MM.1S (cell line): ENCODE results near the gene MACROD2.

Experiments
- DNase-seq: peaks from one replicate; pipeline ENCODE4 v3.0.0-alpha.2; 2015
- H2AFZ ChIP-seq: fragments of 300-600 bp; sonication (generic); 2 replicates; pipeline ENCODE4 v1.6.0; 2016; ENCODE audit warnings: antibody characterized with exemption, low read length
- H3F3A ChIP-seq: fragments of 300-600 bp; sonication (generic); 2 replicates; pipeline ENCODE4 v1.6.1; 2016; ENCODE audit warnings: mild to moderate bottlenecking, antibody characterized with exemption, low read length, moderate library complexity, mixed read lengths; ENCODE audit not compliant: insufficient read depth
- H3K27ac ChIP-seq: fragments of 300-600 bp; sonication (generic); 2 replicates; pipeline ENCODE4 v1.5.1; 2016; ENCODE audit warnings: mild to moderate bottlenecking, low read length
- H3K27me3 ChIP-seq: fragments of 300-600 bp; sonication (generic); replicated peaks from 2 replicates; pipeline ENCODE4 v1.6.0; 2016; ENCODE audit warnings: low read length; ENCODE audit not compliant: insufficient read depth
- H3K36me3 ChIP-seq: fragments of 300-600 bp; sonication (generic); replicated peaks from 2 replicates; pipeline ENCODE4 v1.6.1; 2016; ENCODE audit warnings: mild to moderate bottlenecking, low read length, mixed read lengths; ENCODE audit not compliant: insufficient read depth
- H3K4me1 ChIP-seq: fragments of 300-600 bp; sonication (generic); 2 replicates; pipeline ENCODE4 v1.6.1; 2016; ENCODE audit warnings: low read length, mixed read lengths
- H3K4me2 ChIP-seq: fragments of 300-600 bp; sonication (generic); 2 replicates; pipeline ENCODE4 v1.6.0; 2016; ENCODE audit warnings: low read depth, low read length
- H3K4me3 ChIP-seq: fragments of 300-600 bp; sonication (generic); 2 replicates; pipeline ENCODE4 v1.5.1; 2016; ENCODE audit warnings: low read length, mixed read lengths
- H3K79me2 ChIP-seq: fragments of 300-600 bp; sonication (generic); 2 replicates; pipeline ENCODE4 v1.6.1; 2016; ENCODE audit warnings: mixed run types, low read length, mixed read lengths
- H3K9ac ChIP-seq: fragments of 300-600 bp; sonication (generic); 2 replicates; pipeline ENCODE4 v1.6.1; 2016; ENCODE audit warnings: low read length, mixed read lengths
- H3K9me2 ChIP-seq: fragments of 300-600 bp; sonication (generic); replicated peaks from 2 replicates; pipeline ENCODE4 v1.6.1; 2016; ENCODE audit warnings: mild to moderate bottlenecking, low read length, mixed read lengths; ENCODE audit not compliant: insufficient read depth
- H3K9me3 ChIP-seq: fragments of 300-600 bp; sonication (generic); replicated peaks from 2 replicates; pipeline ENCODE4 v1.6.1; 2016; ENCODE audit warnings: mild to moderate bottlenecking, low read length, mixed read lengths; ENCODE audit not compliant: insufficient read depth
- H4K20me1 ChIP-seq: fragments of 300-600 bp; sonication (generic); 2 replicates; pipeline ENCODE4 v1.6.1; 2016; ENCODE audit warnings: mild to moderate bottlenecking, low read length, moderate library complexity, mixed read lengths; ENCODE audit not compliant: insufficient read depth
- EZH2 ChIP-seq: fragments of 300-600 bp; sonication (generic); optimal IDR thresholded peaks from 2 replicates; pipeline ENCODE3; 2017; ENCODE audit warnings: low read depth, mild to moderate bottlenecking, antibody characterized with exemption, low read length, mixed read lengths
- EZH2phosphoT487 ChIP-seq: fragments of 300-600 bp; sonication (generic); IDR thresholded peaks from 2 replicates; pipeline ENCODE4 v1.6.1; 2018; ENCODE audit warnings: antibody characterized with exemption, low read length
- TF ChIP-seq, protein P1 (sequence below): fragments of 300-600 bp; sonication (generic); IDR thresholded peaks from 2 replicates; pipeline ENCODE4 v1.5.1; 2016; ENCODE audit warnings: antibody characterized with exemption, low read length, mixed read lengths

MACROD2 gene

DNA sequence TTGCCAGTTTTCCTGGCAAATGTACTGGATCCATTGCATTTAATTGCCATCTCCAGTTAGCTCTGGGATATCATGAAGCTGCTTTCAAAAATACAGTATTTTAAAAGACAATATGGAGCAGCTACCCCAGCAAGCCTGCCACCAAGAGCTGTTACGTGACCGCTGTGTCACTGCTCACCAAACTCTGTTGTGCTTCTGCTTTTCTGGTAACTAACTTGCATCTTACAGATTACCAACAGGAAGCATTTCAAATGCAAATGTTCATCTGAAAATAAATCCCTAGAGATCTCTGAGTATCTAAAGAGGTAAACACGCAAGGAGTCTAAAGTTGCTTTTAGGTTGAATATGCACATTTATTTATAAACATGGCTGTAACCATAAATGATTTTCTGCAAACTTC lies 1569.7 kb downstream of the MACROD2 start:
- H3K9ac ChIP-seq: no peak overlapping the region
- H3F3A ChIP-seq: no peaks in the 10 kb centered on the region
- no peaks in the 10 kb centered on the region for H4K20me1 ChIP-seq
- no peak for TF ChIP-seq EZH2
- TF ChIP-seq, protein P1, sequence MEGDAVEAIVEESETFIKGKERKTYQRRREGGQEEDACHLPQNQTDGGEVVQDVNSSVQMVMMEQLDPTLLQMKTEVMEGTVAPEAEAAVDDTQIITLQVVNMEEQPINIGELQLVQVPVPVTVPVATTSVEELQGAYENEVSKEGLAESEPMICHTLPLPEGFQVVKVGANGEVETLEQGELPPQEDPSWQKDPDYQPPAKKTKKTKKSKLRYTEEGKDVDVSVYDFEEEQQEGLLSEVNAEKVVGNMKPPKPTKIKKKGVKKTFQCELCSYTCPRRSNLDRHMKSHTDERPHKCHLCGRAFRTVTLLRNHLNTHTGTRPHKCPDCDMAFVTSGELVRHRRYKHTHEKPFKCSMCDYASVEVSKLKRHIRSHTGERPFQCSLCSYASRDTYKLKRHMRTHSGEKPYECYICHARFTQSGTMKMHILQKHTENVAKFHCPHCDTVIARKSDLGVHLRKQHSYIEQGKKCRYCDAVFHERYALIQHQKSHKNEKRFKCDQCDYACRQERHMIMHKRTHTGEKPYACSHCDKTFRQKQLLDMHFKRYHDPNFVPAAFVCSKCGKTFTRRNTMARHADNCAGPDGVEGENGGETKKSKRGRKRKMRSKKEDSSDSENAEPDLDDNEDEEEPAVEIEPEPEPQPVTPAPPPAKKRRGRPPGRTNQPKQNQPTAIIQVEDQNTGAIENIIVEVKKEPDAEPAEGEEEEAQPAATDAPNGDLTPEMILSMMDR: no peak
- TF ChIP-seq EZH2phosphoT487: no peak
- no peak for DNase-seq
- H3K79me2 ChIP-seq: no peaks in the 10 kb centered on the region
- H3K4me1 ChIP-seq: no peaks in the 10 kb centered on the region
- H3K27ac ChIP-seq: no peak overlapping the region
- H3K4me2 ChIP-seq: no peak overlapping the region
- H3K9me3 ChIP-seq: no peaks in the 10 kb centered on the region
- no peaks in the 10 kb centered on the region for H3K36me3 ChIP-seq
- no peaks in the 10 kb centered on the region for H3K9me2 ChIP-seq
- H3K4me3 ChIP-seq: no peak overlapping the region
- H2AFZ ChIP-seq: no peak overlapping the region
- H3K27me3 ChIP-seq: no peaks in the 10 kb centered on the region

DNA sequence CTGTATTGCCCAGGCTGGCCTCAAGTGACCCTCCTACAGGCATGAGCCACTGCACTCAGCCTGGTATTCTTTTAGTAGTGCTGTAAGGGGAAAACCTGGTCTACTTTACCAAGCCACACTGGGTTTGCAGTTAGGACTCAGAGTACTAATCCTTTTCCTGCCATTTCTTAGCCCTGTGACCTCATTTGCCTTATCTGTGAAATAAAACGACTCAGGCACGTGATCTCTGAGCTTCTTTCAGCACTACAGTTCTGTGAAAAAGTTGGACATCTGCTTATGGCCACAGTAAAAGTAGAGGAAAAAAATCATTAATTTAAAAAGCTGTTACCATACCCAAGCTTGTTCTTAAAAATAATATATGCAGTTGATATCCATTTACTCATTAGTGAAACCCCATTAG lies 1570.5 kb downstream of the MACROD2 start:
- DNase-seq: no peak
- H4K20me1 ChIP-seq: no peaks in the 10 kb centered on the region
- H3K27ac ChIP-seq: no peak overlapping the region
- H3K9me3 ChIP-seq: no peaks in the 10 kb centered on the region
- no peak overlapping the region for H2AFZ ChIP-seq
- H3K4me1 ChIP-seq: no peaks in the 10 kb centered on the region
- no peaks in the 10 kb centered on the region for H3K27me3 ChIP-seq
- H3K9ac ChIP-seq: no peak overlapping the region
- no peaks in the 10 kb centered on the region for H3K79me2 ChIP-seq
- H3K4me3 ChIP-seq: no peak overlapping the region
- H3K9me2 ChIP-seq: no peaks in the 10 kb centered on the region
- no peaks in the 10 kb centered on the region for H3K36me3 ChIP-seq
- no peaks in the 10 kb centered on the region for H3F3A ChIP-seq
- H3K4me2 ChIP-seq: no peak overlapping the region
- no peak for TF ChIP-seq EZH2
- TF ChIP-seq, protein P1: no peak
- TF ChIP-seq EZH2phosphoT487: no peak

DNA sequence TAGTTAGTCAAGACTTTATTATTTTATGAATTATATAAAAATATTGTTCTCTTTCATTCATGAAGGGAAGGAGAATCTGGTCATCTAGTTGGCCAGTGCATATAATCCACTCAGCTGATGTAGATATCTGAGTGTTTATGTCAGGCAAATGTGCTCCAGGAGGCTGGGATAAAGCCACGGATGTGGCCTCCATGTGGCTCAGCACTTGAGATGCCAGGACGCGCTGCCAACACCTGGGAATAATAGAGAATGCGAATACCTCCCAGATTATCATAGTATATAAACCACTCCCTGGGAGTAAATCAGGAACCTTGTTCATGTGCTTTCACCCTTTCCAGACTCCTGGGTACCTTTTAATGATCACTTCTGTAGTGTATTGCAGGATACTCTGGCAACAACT lies 1571.9 kb downstream of the MACROD2 start:
- H3K36me3 ChIP-seq: no peaks in the 10 kb centered on the region
- H3K79me2 ChIP-seq: no peaks in the 10 kb centered on the region
- H2AFZ ChIP-seq: no peak overlapping the region
- no peaks in the 10 kb centered on the region for H4K20me1 ChIP-seq
- no peak for DNase-seq
- H3F3A ChIP-seq: no peaks in the 10 kb centered on the region
- no peaks in the 10 kb centered on the region for H3K9me2 ChIP-seq
- no peaks in the 10 kb centered on the region for H3K9me3 ChIP-seq
- H3K4me2 ChIP-seq: no peak overlapping the region
- no peaks in the 10 kb centered on the region for H3K27me3 ChIP-seq
- no peak overlapping the region for H3K4me3 ChIP-seq
- H3K9ac ChIP-seq: no peak overlapping the region
- H3K27ac ChIP-seq: no peak overlapping the region
- H3K4me1 ChIP-seq: no peaks in the 10 kb centered on the region
- TF ChIP-seq, protein P1: no peak
- TF ChIP-seq EZH2phosphoT487 (no peak), EZH2 (no peak)

DNA sequence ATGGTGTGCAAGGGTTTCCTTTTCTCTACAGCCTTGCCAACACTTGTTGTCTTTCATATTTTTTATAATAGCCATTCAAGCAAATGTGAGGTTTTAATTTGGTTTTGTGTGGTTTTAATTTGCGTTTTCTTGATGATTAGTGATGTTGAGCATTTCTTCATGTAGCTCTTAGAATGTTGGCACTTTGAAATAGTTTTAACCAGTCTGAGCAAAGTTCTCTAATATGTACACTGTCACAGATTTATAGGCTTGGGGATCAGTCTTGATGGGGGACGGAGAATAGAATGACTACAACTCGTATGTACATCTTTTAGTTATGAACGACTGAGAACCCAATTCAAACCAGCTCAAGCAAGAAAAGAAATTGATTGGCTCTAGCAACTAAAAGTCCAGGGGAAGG lies 1574.8 kb downstream of the MACROD2 start:
- H3K4me1 ChIP-seq: no peaks in the 10 kb centered on the region
- H3K27me3 ChIP-seq: no peaks in the 10 kb centered on the region
- H3K9me3 ChIP-seq: no peaks in the 10 kb centered on the region
- TF ChIP-seq EZH2 (no peak), EZH2phosphoT487 (no peak)
- TF ChIP-seq, protein P1: no peak
- no peaks in the 10 kb centered on the region for H3K79me2 ChIP-seq
- H3F3A ChIP-seq: no peaks in the 10 kb centered on the region
- H3K4me2 ChIP-seq: no peak overlapping the region
- H2AFZ ChIP-seq: no peak overlapping the region
- no peaks in the 10 kb centered on the region for H4K20me1 ChIP-seq
- H3K36me3 ChIP-seq: no peaks in the 10 kb centered on the region
- H3K27ac ChIP-seq: no peak overlapping the region
- no peak overlapping the region for H3K9ac ChIP-seq
- H3K4me3 ChIP-seq: no peak overlapping the region
- DNase-seq: no peak
- no peaks in the 10 kb centered on the region for H3K9me2 ChIP-seq
